Esophagus squamous epithelium (tissue), 4 donors: ENCODE measurements around the gene TMEM215.

Experiments used
- CTCF ChIP-seq, 6 experiments: fragments of 450-650 bp in 4 of 6; fragments of 200-600 bp in 2 of 6; sonication (generic) in 2 of 6; IDR thresholded peaks; one replicate each; pipeline ENCODE4 v1.5.1; 2016 to 2019; ENCODE audit warnings: antibody characterized with exemption in 6 of 6, mild to moderate bottlenecking in 4 of 6, moderate library complexity in 4 of 6
- POLR2A ChIP-seq, 4 donors: fragments of 450-650 bp; IDR thresholded peaks; one replicate each; pipeline ENCODE4 v1.6.1; 2017; ENCODE audit warnings: antibody characterized with exemption in 4 of 4, mild to moderate bottlenecking in 4 of 4, moderate library complexity in 3 of 4

GRCh38 chr9:32764139-32764538, 19.2 kb upstream of the TMEM215 start:
- TF ChIP-seq CTCF (IDR thresholded peaks at IDR 0.05) (no peak), POLR2A (IDR thresholded peaks at IDR 0.05) (no peak)
